ENCODE results near the gene PTOV1. TPM values are rescaled to one million over a fixed set of nuclear protein-coding genes. Genes with fewer than 3 reads are reported as not detected.

The PTOV1 gene
- total RNA-seq, 1 donor from 2014 or later = 137 TPM

- DNase-seq (ENCODE audit: extremely low read depth, low read depth, low spot score) = no peak
Measured at GRCh38 chr19:49908480-49909420, 57.8 kb downstream of the PTOV1 start.

GRCh38 chr19:49910179-49910578 lies 59.2 kb downstream of the PTOV1 start:
- DNase-seq (ENCODE audit: extremely low read depth, low read depth, low spot score) = no peak

Other genes with a start within 250 kb of the PTOV1 start
- 110 and 120 TPM in 2 replicates for gene RRAS, start 211.0 kb upstream of the PTOV1 start, total RNA-seq
- 47.0 and 68.6 TPM in 2 replicates for gene SCAF1, start 208.9 kb upstream of the PTOV1 start, total RNA-seq
- 36.9 and 46.9 TPM in 2 replicates for gene IRF3, start 185.3 kb upstream of the PTOV1 start, total RNA-seq
- 18.6 and 21.2 TPM in 2 replicates for gene BCL2L12, start 185.2 kb upstream of the PTOV1 start, total RNA-seq
- 266 and 283 TPM in 2 replicates for gene PRMT1, start 173.9 kb upstream of the PTOV1 start, total RNA-seq
- 1.5 and 1.8 TPM in 2 replicates for gene ADM5, start 161.6 kb upstream of the PTOV1 start, total RNA-seq
- 18.6 and 28.4 TPM in 2 replicates for gene CPT1C, start 160.0 kb upstream of the PTOV1 start, total RNA-seq
- gene TSKS, start 87.9 kb upstream of the PTOV1 start, total RNA-seq = not detected in 2 replicates
- 146 and 147 TPM in 2 replicates for gene AP2A1, start 84.2 kb upstream of the PTOV1 start, total RNA-seq
- 10.0 and 14.5 TPM in 2 replicates for gene FUZ, start 37.9 kb upstream of the PTOV1 start, total RNA-seq
- 35.3 and 47.6 TPM in 2 replicates for gene MED25, start 32.9 kb upstream of the PTOV1 start, total RNA-seq
- gene PNKP, start 16.4 kb downstream of the PTOV1 start, total RNA-seq = 68.3 and 81.3 TPM in 2 replicates
- 39.6 and 44.9 TPM in 2 replicates for gene AKT1S1, start 26.2 kb downstream of the PTOV1 start, total RNA-seq
- 27.3 and 35.6 TPM in 2 replicates for gene TBC1D17, start 26.5 kb downstream of the PTOV1 start, total RNA-seq
- gene IL4I1, start 45.7 kb downstream of the PTOV1 start, total RNA-seq = 20.4 and 20.6 TPM in 2 replicates
- 24.4 and 30.0 TPM in 2 replicates for gene ATF5, start 78.0 kb downstream of the PTOV1 start, total RNA-seq
- 56.9 and 73.3 TPM in 2 replicates for gene NUP62, start 78.3 kb downstream of the PTOV1 start, total RNA-seq
- gene SIGLEC11, start 110.0 kb downstream of the PTOV1 start, total RNA-seq = 0.06 TPM in 1 of 2 replicates, not detected in the other
- 26.4 and 36.6 TPM in 2 replicates for gene VRK3, start 174.2 kb downstream of the PTOV1 start, total RNA-seq
- gene ZNF473, start 174.8 kb downstream of the PTOV1 start, total RNA-seq = 6.3 and 9.4 TPM in 2 replicates

All from glomerular endothelial cell (primary cell).